Measurements from ENCODE around the gene BZW2. TPM values are rescaled to one million over a fixed set of nuclear protein-coding genes. Genes with fewer than 3 reads are reported as not detected.

Gene BZW2
- total RNA-seq = 82.9 and 90.2 TPM in 2 replicates

- Mint-ChIP-seq H3K9me3 (no peaks in the 10 kb centered on the region), H3K4me1 (ENCODE audit: low read depth) (peaks cover 51% of the 10 kb centered on the region), H3K27ac (peak within 1 kb of the TSS; percentile 97), H3K4me3 (ENCODE audit: low read depth) (peak within 1 kb of the TSS; percentile 97), H3K36me3 (ENCODE audit: low read depth) (peaks cover 35% of the 10 kb centered on the region), H3K27me3 (ENCODE audit: low read depth) (no peaks in the 10 kb centered on the region)
- intact Hi-C loops (cut with micrococcal nuclease) = loop anchor here (1.0 to 10.0 kb wide), 8 partner anchors 26 to 1299 kb away; partner anchors contain the start of genes AHR, SNX13 and TSPAN13
- DNase-seq (ENCODE audit: low spot score) = peak; percentile 93
These were observed at the start of gene BZW2, which contains the start of gene ANKMY2 for GRCh38 chr7:16645593-16646471. TSS of gene BZW2 (plus strand) at chr7:16646181. CDS start at chr7:16665444, 19,263 bp downstream. TSS of gene ANKMY2 (minus strand) at chr7:16645754. CDS start at chr7:16645573, 181 bp downstream.

GRCh38 chr7:16598015-16598414 lies 48.0 kb upstream of the BZW2 start:
- H3K9me3 Mint-ChIP-seq = no peaks in the 10 kb centered on the region
- no peaks in the 10 kb centered on the region for H3K4me1 Mint-ChIP-seq (ENCODE audit: low read depth)

GRCh38 chr7:16599860-16600259 lies 46.1 kb upstream of the BZW2 start:
- no peak overlapping the region for H3K4me3 Mint-ChIP-seq (ENCODE audit: low read depth)
- intact Hi-C loops (cut with micrococcal nuclease) = loop anchor here (5.0 kb wide), 1 partner anchor 317 kb away; no protein-coding TSS in a partner anchor
- no peaks in the 10 kb centered on the region for H3K9me3 Mint-ChIP-seq
- H3K4me1 Mint-ChIP-seq (ENCODE audit: low read depth) = no peaks in the 10 kb centered on the region
- no peak overlapping the region for H3K27ac Mint-ChIP-seq
- no peaks in the 10 kb centered on the region for H3K27me3 Mint-ChIP-seq (ENCODE audit: low read depth)
- H3K36me3 Mint-ChIP-seq (ENCODE audit: low read depth) = peaks cover 26% of the 10 kb centered on the region
- DNase-seq (ENCODE audit: low spot score) = no peak

More at GRCh38 chr7:16598015-16598414, 48.0 kb upstream of the BZW2 start:
- peaks cover 16% of the 10 kb centered on the region for H3K36me3 Mint-ChIP-seq (ENCODE audit: low read depth)
- intact Hi-C loops (cut with micrococcal nuclease) = no loop called here
- H3K4me3 Mint-ChIP-seq (ENCODE audit: low read depth) = no peak overlapping the region
- no peak for DNase-seq (ENCODE audit: low spot score)
- H3K27ac Mint-ChIP-seq = no peak overlapping the region
- no peaks in the 10 kb centered on the region for H3K27me3 Mint-ChIP-seq (ENCODE audit: low read depth)

GRCh38 chr7:16603633-16604032 lies 42.3 kb upstream of the BZW2 start:
- DNase-seq (ENCODE audit: low spot score) = no peak
- no peaks in the 10 kb centered on the region for H3K9me3 Mint-ChIP-seq
- H3K27me3 Mint-ChIP-seq (ENCODE audit: low read depth) = no peaks in the 10 kb centered on the region
- H3K4me3 Mint-ChIP-seq (ENCODE audit: low read depth) = no peak overlapping the region
- intact Hi-C loops (cut with micrococcal nuclease) = loop anchor here (5.0 kb wide), 1 partner anchor 314 kb away; no protein-coding TSS in a partner anchor
- H3K4me1 Mint-ChIP-seq (ENCODE audit: low read depth) = peaks cover 4% of the 10 kb centered on the region
- H3K27ac Mint-ChIP-seq = no peak overlapping the region
- peaks cover 26% of the 10 kb centered on the region for H3K36me3 Mint-ChIP-seq (ENCODE audit: low read depth)

GRCh38 chr7:16604054-16604453 lies 41.9 kb upstream of the BZW2 start:
- peaks cover 26% of the 10 kb centered on the region for H3K36me3 Mint-ChIP-seq (ENCODE audit: low read depth)
- no peak overlapping the region for H3K4me3 Mint-ChIP-seq (ENCODE audit: low read depth)
- intact Hi-C loops (cut with micrococcal nuclease) = loop anchor here (5.0 kb wide), 1 partner anchor 313 kb away; no protein-coding TSS in a partner anchor

GRCh38 chr7:16606704-16607103 lies 39.3 kb upstream of the BZW2 start:
- intact Hi-C loops (cut with micrococcal nuclease) = no loop called here
- H3K9me3 Mint-ChIP-seq = no peaks in the 10 kb centered on the region
- H3K27ac Mint-ChIP-seq = no peak overlapping the region
- no peaks in the 10 kb centered on the region for H3K27me3 Mint-ChIP-seq (ENCODE audit: low read depth)
- DNase-seq (ENCODE audit: low spot score) = no peak
- peaks cover 14% of the 10 kb centered on the region for H3K4me1 Mint-ChIP-seq (ENCODE audit: low read depth)
- no peak overlapping the region for H3K4me3 Mint-ChIP-seq (ENCODE audit: low read depth)
- peaks cover 28% of the 10 kb centered on the region for H3K36me3 Mint-ChIP-seq (ENCODE audit: low read depth)

More at GRCh38 chr7:16604054-16604453, 41.9 kb upstream of the BZW2 start:
- Mint-ChIP-seq H3K27ac (no peak overlapping the region), H3K9me3 (no peaks in the 10 kb centered on the region), H3K27me3 (ENCODE audit: low read depth) (no peaks in the 10 kb centered on the region), H3K4me1 (ENCODE audit: low read depth) (peaks cover 4% of the 10 kb centered on the region)
- DNase-seq (ENCODE audit: low spot score) = no peak

GRCh38 chr7:16609842-16610450 lies 36.0 kb upstream of the BZW2 start:
- peaks cover 13% of the 10 kb centered on the region for H3K36me3 Mint-ChIP-seq (ENCODE audit: low read depth)
- no peaks in the 10 kb centered on the region for H3K9me3 Mint-ChIP-seq
- no peak overlapping the region for H3K4me3 Mint-ChIP-seq (ENCODE audit: low read depth)
- H3K27ac Mint-ChIP-seq = no peak overlapping the region
- H3K27me3 Mint-ChIP-seq (ENCODE audit: low read depth) = no peaks in the 10 kb centered on the region
- intact Hi-C loops (cut with micrococcal nuclease) = no loop called here
- H3K4me1 Mint-ChIP-seq (ENCODE audit: low read depth) = peaks cover 16% of the 10 kb centered on the region
- DNase-seq (ENCODE audit: low spot score) = no peak

GRCh38 chr7:16611711-16612110 lies 34.3 kb upstream of the BZW2 start:
- H3K4me3 Mint-ChIP-seq (ENCODE audit: low read depth) = no peak overlapping the region
- no peak overlapping the region for H3K27ac Mint-ChIP-seq
- intact Hi-C loops (cut with micrococcal nuclease) = no loop called here
- no peaks in the 10 kb centered on the region for H3K9me3 Mint-ChIP-seq
- no peak for DNase-seq (ENCODE audit: low spot score)
- H3K27me3 Mint-ChIP-seq (ENCODE audit: low read depth) = no peaks in the 10 kb centered on the region
- peaks cover 13% of the 10 kb centered on the region for H3K36me3 Mint-ChIP-seq (ENCODE audit: low read depth)
- peaks cover 16% of the 10 kb centered on the region for H3K4me1 Mint-ChIP-seq (ENCODE audit: low read depth)

GRCh38 chr7:16615228-16615627 lies 30.8 kb upstream of the BZW2 start:
- Mint-ChIP-seq H3K4me1 (ENCODE audit: low read depth) (peaks cover 18% of the 10 kb centered on the region), H3K27me3 (ENCODE audit: low read depth) (no peaks in the 10 kb centered on the region), H3K36me3 (ENCODE audit: low read depth) (peaks cover 24% of the 10 kb centered on the region), H3K4me3 (ENCODE audit: low read depth) (no peak overlapping the region), H3K9me3 (peaks cover 3% of the 10 kb centered on the region), H3K27ac (no peak overlapping the region)
- no peak for DNase-seq (ENCODE audit: low spot score)
- intact Hi-C loops (cut with micrococcal nuclease) = no loop called here

GRCh38 chr7:16616122-16616521 lies 29.9 kb upstream of the BZW2 start:
- intact Hi-C loops (cut with micrococcal nuclease) = no loop called here
- H3K9me3 Mint-ChIP-seq = peaks cover 4% of the 10 kb centered on the region
- no peak for DNase-seq (ENCODE audit: low spot score)
- peaks cover 26% of the 10 kb centered on the region for H3K36me3 Mint-ChIP-seq (ENCODE audit: low read depth)
- H3K4me1 Mint-ChIP-seq (ENCODE audit: low read depth) = peaks cover 18% of the 10 kb centered on the region
- H3K4me3 Mint-ChIP-seq (ENCODE audit: low read depth) = no peak overlapping the region
- H3K27me3 Mint-ChIP-seq (ENCODE audit: low read depth) = no peaks in the 10 kb centered on the region
- H3K27ac Mint-ChIP-seq = no peak overlapping the region

GRCh38 chr7:16616542-16616941 lies 29.4 kb upstream of the BZW2 start:
- Mint-ChIP-seq H3K4me1 (ENCODE audit: low read depth) (peaks cover 18% of the 10 kb centered on the region), H3K36me3 (ENCODE audit: low read depth) (peaks cover 29% of the 10 kb centered on the region), H3K4me3 (ENCODE audit: low read depth) (no peak overlapping the region), H3K27me3 (ENCODE audit: low read depth) (no peaks in the 10 kb centered on the region), H3K27ac (no peak overlapping the region), H3K9me3 (peaks cover 4% of the 10 kb centered on the region)
- intact Hi-C loops (cut with micrococcal nuclease) = no loop called here
- DNase-seq (ENCODE audit: low spot score) = no peak

- intact Hi-C loops (cut with micrococcal nuclease) = loop anchor here (1.0 to 2.0 kb wide), 2 partner anchors 25 to 303 kb away; partner anchors contain the start of gene ANKMY2
- H3K36me3 Mint-ChIP-seq (ENCODE audit: low read depth) = peaks cover 54% of the 10 kb centered on the region
- peaks cover 20% of the 10 kb centered on the region for H3K4me1 Mint-ChIP-seq (ENCODE audit: low read depth)
- H3K4me3 Mint-ChIP-seq (ENCODE audit: low read depth) = peak overlapping the region; percentile 7
- peaks cover 4% of the 10 kb centered on the region for H3K9me3 Mint-ChIP-seq
- no peak for DNase-seq (ENCODE audit: low spot score)
- peak overlapping the region; percentile 82 for H3K27ac Mint-ChIP-seq
- no peaks in the 10 kb centered on the region for H3K27me3 Mint-ChIP-seq (ENCODE audit: low read depth)
These were observed 26.0 kb upstream of the BZW2 start for GRCh38 chr7:16619979-16620408.

Measured in activated T-helper 2 cell treated with anti-CD3 and anti-CD28 coated beads, Interferon-gamma antibody, Interleukin-2, Interleukin-4, amounts not matched to agents 10 μg/mL and 5 μg/mL and 100 μg/mL, durations not matched to agents 14 hours and 24 hours and 36 hours (primary cell).